GM23338 (cell line): Measurements from ENCODE around the gene NHLRC3. TPM values are rescaled to one million over a fixed set of nuclear protein-coding genes. Genes with fewer than 3 reads are reported as not detected.

ENCODE experiments used
- ATAC-seq: fragments of 200-7000 bp; cut with Tn5 transposase; 3 replicates; pipeline ENCODE4 v1.9.1; 2020
- DNase-seq: peaks from one replicate; pipeline ENCODE4 v3.0.0-alpha.2; 2015; ENCODE audit warnings: low spot score
- H2AFZ ChIP-seq: fragments of 200-600 bp; sonication (generic); 2 replicates; pipeline ENCODE4 v1.8.0; 2016; ENCODE audit warnings: antibody characterized with exemption, mild to moderate bottlenecking, moderate library complexity
- H3F3A ChIP-seq: fragments of 200-600 bp; sonication (generic); replicated peaks from 2 replicates; pipeline ENCODE4 v1.8.0; 2017; ENCODE audit warnings: antibody characterized with exemption, mixed run types, low read depth
- H3K27ac ChIP-seq: fragments of 200-600 bp; sonication (generic); 2 replicates; pipeline ENCODE4 v1.6.1; 2016; ENCODE audit warnings: low read depth
- H3K27me3 ChIP-seq: fragments of 200-600 bp; sonication (generic); 2 replicates; pipeline ENCODE4 v1.8.0; 2016; ENCODE audit warnings: mild to moderate bottlenecking, mixed run types, moderate library complexity; ENCODE audit not compliant: insufficient read depth
- H3K36me3 ChIP-seq: fragments of 200-600 bp; sonication (generic); 2 replicates; pipeline ENCODE4 v1.8.0; 2016; ENCODE audit warnings: mild to moderate bottlenecking; ENCODE audit not compliant: insufficient read depth
- H3K4me1 ChIP-seq: fragments of 200-600 bp; sonication (generic); 2 replicates; pipeline ENCODE4 v1.8.0; 2016; ENCODE audit warnings: mild to moderate bottlenecking, moderate library complexity; ENCODE audit not compliant: insufficient read depth
- H3K4me2 ChIP-seq: fragments of 200-600 bp; sonication (generic); 2 replicates; pipeline ENCODE4 v1.7.1; 2017; ENCODE audit warnings: mixed run types
- H3K4me3 ChIP-seq: fragments of 200-600 bp; sonication (generic); 2 replicates; pipeline ENCODE4 v1.6.1; 2016; ENCODE audit warnings: mixed run types
- H3K79me2 ChIP-seq: fragments of 200-600 bp; sonication (generic); replicated peaks from 2 replicates; pipeline ENCODE4 v1.8.0; 2017; ENCODE audit warnings: mild to moderate bottlenecking; ENCODE audit not compliant: insufficient read depth
- H3K9me2 ChIP-seq: fragments of 200-600 bp; sonication (generic); 2 replicates; pipeline ENCODE4 v1.8.0; 2017; ENCODE audit not compliant: insufficient read depth
- H4K20me1 ChIP-seq: fragments of 200-600 bp; sonication (generic); replicated peaks from 2 replicates; pipeline ENCODE4 v1.8.0; 2017; ENCODE audit warnings: mild to moderate bottlenecking; ENCODE audit not compliant: insufficient read depth
- H3K27ac Mint-ChIP-seq: 2 replicates; pipeline ENCODE4 v1.8.0; 2020; ENCODE audit warnings: inconsistent platforms, mild to moderate bottlenecking, moderate library complexity, mixed read lengths
- H3K27me3 Mint-ChIP-seq: 3 replicates; pipeline ENCODE4 v1.8.0; 2022; ENCODE audit warnings: low read depth, mild to moderate bottlenecking, moderate library complexity, mixed read lengths, inconsistent platforms; ENCODE audit not compliant: insufficient read depth, poor library complexity
- H3K36me3 Mint-ChIP-seq: 3 replicates; pipeline ENCODE4 v1.8.0; 2021; ENCODE audit warnings: low read depth, mild to moderate bottlenecking, inconsistent platforms, moderate library complexity, mixed read lengths
- H3K4me1 Mint-ChIP-seq: 3 replicates; pipeline ENCODE4 v1.8.0; 2020; ENCODE audit warnings: mild to moderate bottlenecking, inconsistent platforms, mixed read lengths
- H3K4me3 Mint-ChIP-seq: 3 replicates; pipeline ENCODE4 v1.8.0; 2021; ENCODE audit warnings: moderate library complexity, mild to moderate bottlenecking, inconsistent platforms, mixed read lengths
- H3K9me3 Mint-ChIP-seq: 3 replicates; pipeline ENCODE4 v1.8.0; 2020; ENCODE audit warnings: moderate library complexity, mild to moderate bottlenecking, inconsistent platforms, mixed read lengths
- CREB1 ChIP-seq: fragments of 250-450 bp; sonication (Bioruptor Pico); IDR thresholded peaks from 2 replicates; pipeline ENCODE4 v1.5.0; 2020; ENCODE audit warnings: low read depth, mild to moderate bottlenecking, moderate library complexity
- CTCF ChIP-seq, 2 experiments: fragments of 200-600 bp in 1 of 2; sonication (generic) in 1 of 2; conservative IDR thresholded peaks; 2 replicates each; pipeline versions ENCODE4 v1.5.1 to v1.6.1; 2016 to 2017; ENCODE audit warnings: antibody characterized with exemption in 2 of 2, low read depth in 2 of 2, mild to moderate bottlenecking in 2 of 2, moderate library complexity in 1 of 2
- ETS1 ChIP-seq: IDR thresholded peaks from 2 replicates; pipeline ENCODE4 v1.6.1; 2016; ENCODE audit warnings: antibody characterized with exemption
- EZH2 ChIP-seq: fragments of 200-600 bp; sonication (generic); IDR thresholded peaks from one replicate; pipeline ENCODE4 v1.8.0; 2017; ENCODE audit warnings: antibody characterized with exemption, mild to moderate bottlenecking, low read depth; ENCODE audit not compliant: unreplicated experiment
- EZH2phosphoT487 ChIP-seq: fragments of 200-600 bp; sonication (generic); IDR thresholded peaks from one replicate; pipeline ENCODE4 v1.8.1; 2018; ENCODE audit warnings: antibody characterized with exemption; ENCODE audit not compliant: unreplicated experiment
- JUNB ChIP-seq: IDR thresholded peaks from one replicate; pipeline ENCODE4 v1.6.1; 2016; ENCODE audit warnings: antibody characterized with exemption; ENCODE audit not compliant: unreplicated experiment
- NANOG ChIP-seq: IDR thresholded peaks from 2 replicates; pipeline ENCODE4 v1.6.1; 2016; ENCODE audit warnings: antibody characterized with exemption, borderline replicate concordance
- POLR2AphosphoS5 ChIP-seq: IDR thresholded peaks from 2 replicates; pipeline ENCODE4 v1.6.1; 2016; ENCODE audit warnings: antibody characterized with exemption, low read depth
- REST ChIP-seq: IDR thresholded peaks from one replicate; pipeline ENCODE4 v1.6.1; 2018; ENCODE audit warnings: antibody characterized with exemption; ENCODE audit not compliant: unreplicated experiment
- STAT1 ChIP-seq: IDR thresholded peaks from one replicate; pipeline ENCODE4 v1.6.1; 2016; ENCODE audit warnings: antibody characterized with exemption; ENCODE audit not compliant: unreplicated experiment
- ZNF114 ChIP-seq: fragments of 250-450 bp; sonication (Bioruptor Pico); IDR thresholded peaks from 2 replicates; pipeline ENCODE4 v1.5.0; 2020; ENCODE audit warnings: mild to moderate bottlenecking, moderate library complexity
- polyA plus RNA-seq: library from polyadenylated mRNA; unstranded; fragments of >200 nt; fragmentation: Nextera tagmentation; extraction: Ambion mirVana; gene quantifications from 2 replicates; pipeline ENCODE4 v1.2.1, GENCODE V29; 2016
- total RNA-seq: library from RNA; depleted of rRNA; stranded (reverse); fragments of >200 nt; shearing (Covaris generic); gene quantifications from 2 replicates; pipeline ENCODE4 v1.2.3, GENCODE V29; 2014

Gene NHLRC3
- total and polyA plus RNA-seq, 2 experiments from 2014 or later: 11.8 to 15.6 TPM

- no peak for TF ChIP-seq CTCF (conservative IDR thresholded peaks at IDR 0.05; ENCODE audit: low read depth in 2 of 2)
- TF ChIP-seq CREB1 (CRISPR knock-in tag): no peak
- no peak for TF ChIP-seq STAT1
- TF ChIP-seq NANOG: no peak
- TF ChIP-seq POLR2AphosphoS5: no peak
- no peak for TF ChIP-seq REST
- no peak for TF ChIP-seq EZH2
- TF ChIP-seq ETS1: no peak
- no peak for TF ChIP-seq JUNB
Observed at GRCh38 chr13:38993381-38993780, 44.9 kb upstream of the NHLRC3 start (continued).

GRCh38 chr13:38998739-38999138 lies 39.5 kb upstream of the NHLRC3 start:
- H3K4me3 Mint-ChIP-seq: no peak overlapping the region
- Histone ChIP-seq H3K4me3 (no peak overlapping the region), H3K27me3 (no peaks in the 10 kb centered on the region), H3F3A (no peaks in the 10 kb centered on the region), H3K9me2 (no peaks in the 10 kb centered on the region), H3K36me3 (no peaks in the 10 kb centered on the region), H3K27ac (no peak overlapping the region), H3K4me2 (no peak overlapping the region), H4K20me1 (no peaks in the 10 kb centered on the region), H3K79me2 (no peaks in the 10 kb centered on the region), H2AFZ (no peak overlapping the region), H3K4me1 (no peaks in the 10 kb centered on the region)
- ATAC-seq (no peak), DNase-seq (no peak)
- peaks cover 3% of the 10 kb centered on the region; the same call in 1 of the 3 replicates for H3K9me3 Mint-ChIP-seq
- H3K27ac Mint-ChIP-seq: no peak overlapping the region
- no peaks in the 10 kb centered on the region for H3K4me1 Mint-ChIP-seq
- no peaks in the 10 kb centered on the region for H3K27me3 Mint-ChIP-seq
- H3K36me3 Mint-ChIP-seq: no peaks in the 10 kb centered on the region
- TF ChIP-seq JUNB: no peak
- no peak for TF ChIP-seq NANOG
- TF ChIP-seq EZH2phosphoT487: no peak
- no peak for TF ChIP-seq EZH2
- TF ChIP-seq ETS1: no peak
- no peak for TF ChIP-seq ZNF114 (CRISPR knock-in tag)
- no peak for TF ChIP-seq REST
- no peak for TF ChIP-seq POLR2AphosphoS5
- no peak for TF ChIP-seq CTCF (conservative IDR thresholded peaks at IDR 0.05; ENCODE audit: low read depth in 2 of 2)
- TF ChIP-seq STAT1: no peak
